Gastrocnemius medialis (tissue), 4 donors: ENCODE measurements around the gene DGCR2.

Experiments
- CTCF ChIP-seq, 5 experiments: fragments of 450-650 bp in 3 of 5; fragments of 200-600 bp in 2 of 5; sonication (generic) in 2 of 5; IDR thresholded peaks in 4 of 5; conservative IDR thresholded peaks in 1 of 5; 1 replicate in 4 of 5; 2 replicates in 1 of 5; pipeline ENCODE4 v1.5.1; 2016 to 2019; ENCODE audit warnings: antibody characterized with exemption in 5 of 5, mild to moderate bottlenecking in 3 of 5, moderate library complexity in 3 of 5
- POLR2A ChIP-seq, 2 donors: fragments of 450-650 bp; IDR thresholded peaks; one replicate each; pipeline ENCODE4 v1.6.1; 2017; ENCODE audit warnings: antibody characterized with exemption in 2 of 2, mild to moderate bottlenecking in 2 of 2, moderate library complexity in 2 of 2

- TF ChIP-seq CTCF (IDR thresholded peaks at IDR 0.05 in 4 of 5, conservative IDR thresholded peaks at IDR 0.05 in 1 of 5) (no peak), POLR2A (IDR thresholded peaks at IDR 0.05) (no peak)
These were observed 83.3 kb downstream of the DGCR2 start for GRCh38 chr22:19038728-19039447.
